HL-60/S4 treated with retinoic acid at 250 ng/mL for 4 days and 3 days (cell line): Measurements from ENCODE around the gene ARHGAP4.

Experiments used
- in situ Hi-C: fragments of 300-500 bp; cut with MboI; formaldehyde crosslinking; loops from 2 replicates; pipeline ENCODE4 v1.7.0; 2022; ENCODE audit warnings: low sequenced_read_pairs

ARHGAP4 gene

GRCh38 chrX:153925739-153926551 is at the start of gene ARHGAP4:
TSS of gene ARHGAP4 (minus strand) at chrX:153926264. CDS start at chrX:153926202, 62 bp downstream.
- in situ Hi-C loops, result no loop called here

GRCh38 chrX:153974726-153975286 is 48.7 kb upstream of the ARHGAP4 start:
- in situ Hi-C loops, result no loop called here

- in situ Hi-C loops, result no loop called here
These were observed 48.1 kb upstream of the ARHGAP4 start for GRCh38 chrX:153974003-153974725.

GRCh38 chrX:153973127-153974002 is 47.3 kb upstream of the ARHGAP4 start:
- in situ Hi-C loops, result no loop called here

- in situ Hi-C loops, result no loop called here
These were observed 46.5 kb upstream of the ARHGAP4 start, which contains the start of gene TMEM187 for GRCh38 chrX:153972368-153973126. TSS of gene TMEM187 (plus strand) at chrX:153972754. CDS start at chrX:153982063, 9,309 bp downstream.

GRCh38 chrX:153971450-153972367 is 45.6 kb upstream of the ARHGAP4 start, which contains the start of gene HCFC1:
TSS of gene HCFC1 (minus strand) at chrX:153971818. CDS start at chrX:153970840, 978 bp downstream.
- in situ Hi-C loops, result no loop called here

GRCh38 chrX:153971124-153971449 is 45.0 kb upstream of the ARHGAP4 start:
- in situ Hi-C loops, result no loop called here

- in situ Hi-C loops, result no loop called here
These were observed 44.5 kb upstream of the ARHGAP4 start for GRCh38 chrX:153970357-153971123.

- in situ Hi-C loops, result no loop called here
These were observed 43.9 kb upstream of the ARHGAP4 start for GRCh38 chrX:153969904-153970356.

- in situ Hi-C loops, result no loop called here
These were observed 43.2 kb upstream of the ARHGAP4 start for GRCh38 chrX:153969125-153969903.

GRCh38 chrX:153968754-153969124 is 42.7 kb upstream of the ARHGAP4 start:
- in situ Hi-C loops, result no loop called here

- in situ Hi-C loops, result no loop called here
These were observed 42.2 kb upstream of the ARHGAP4 start for GRCh38 chrX:153968255-153968654.

GRCh38 chrX:153967536-153968224 is 41.6 kb upstream of the ARHGAP4 start:
- in situ Hi-C loops, result no loop called here

- in situ Hi-C loops, result no loop called here
These were observed 40.9 kb upstream of the ARHGAP4 start for GRCh38 chrX:153966841-153967535.

GRCh38 chrX:153966283-153966688 is 40.2 kb upstream of the ARHGAP4 start:
- in situ Hi-C loops, result no loop called here

- in situ Hi-C loops, result no loop called here
These were observed 39.3 kb upstream of the ARHGAP4 start for GRCh38 chrX:153965406-153965805.
